H1 (cell line): Measurements from ENCODE around the gene RAP2A. TPM values are rescaled to one million over a fixed set of nuclear protein-coding genes. Genes with fewer than 3 reads are reported as not detected.

ENCODE experiments used
- CTCF ChIA-PET: fragments of 300-600 bp; sonication (Branson Sonifier 250); formaldehyde crosslinking; loops from one replicate; lab custom pipeline; 2021; ENCODE audit not compliant: partially characterized antibody; lab: Charles Lee
- POLR2A ChIA-PET: fragments of 300-600 bp; sonication (Branson Sonifier 250); formaldehyde crosslinking; loops from one replicate; lab custom pipeline; 2021; ENCODE audit warnings: inconsistent platforms; ENCODE audit not compliant: partially characterized antibody; lab: Charles Lee
- DNase-seq, 2 experiments: peaks; one replicate each; pipeline versions ENCODE4 v3.0.0 to v3.0.0-alpha.2; 2010 to 2022; ENCODE audit warnings: low spot score in 2 of 2, low read depth in 1 of 2, mixed read lengths in 1 of 2
- FAIRE-seq: peaks from 2 replicates; lab custom pipeline; 2011; peaks lifted over from hg19 to GRCh38; lab: Jason Lieb, UNC
- H2AFZ ChIP-seq: 2 replicates; pipeline ENCODE4 v1.8.1; 2012; ENCODE audit warnings: low read length, inconsistent platforms
- H2AK5ac ChIP-seq: 2 replicates; pipeline ENCODE4 v1.6.1; 2013; ENCODE audit warnings: low read depth, low read length
- H2BK120ac ChIP-seq: replicated peaks from 2 replicates; pipeline ENCODE3; 2013; ENCODE audit warnings: low read depth, low read length, inconsistent platforms
- H2BK12ac ChIP-seq: 2 replicates; pipeline ENCODE4 v1.6.1; 2013; ENCODE audit warnings: low read depth, low read length
- H2BK15ac ChIP-seq: 2 replicates; pipeline ENCODE4 v1.6.1; 2013; ENCODE audit warnings: low read length
- H2BK20ac ChIP-seq: 2 replicates; pipeline ENCODE4 v1.6.1; 2013; ENCODE audit warnings: low read length
- H2BK5ac ChIP-seq: 2 replicates; pipeline ENCODE4 v1.6.1; 2013; ENCODE audit warnings: low read depth, low read length
- H3K14ac ChIP-seq: 2 replicates; pipeline ENCODE4 v1.6.1; 2013; ENCODE audit warnings: inconsistent platforms; ENCODE audit not compliant: insufficient read length
- H3K18ac ChIP-seq: 2 replicates; pipeline ENCODE4 v1.6.1; 2013; ENCODE audit warnings: low read length; ENCODE audit errors: extremely low read depth
- H3K23ac ChIP-seq: 2 replicates; pipeline ENCODE4 v1.6.1; 2013; ENCODE audit warnings: inconsistent platforms; ENCODE audit not compliant: insufficient read length
- H3K23me2 ChIP-seq: 2 replicates; pipeline ENCODE4 v1.6.1; 2013; ENCODE audit warnings: low read depth, low read length
- H3K27ac ChIP-seq: 2 replicates; pipeline ENCODE4 v1.6.1; 2011; ENCODE audit warnings: low read depth, low read length, inconsistent platforms
- H3K27me3 ChIP-seq, 4 experiments: replicated peaks in 1 of 4; 1 replicate in 1 of 4; 2 replicates in 3 of 4; pipeline versions ENCODE4 v1.6.1 to v1.8.1; 2011 to 2013; ENCODE audit warnings: low read length in 3 of 4, mild to moderate bottlenecking in 3 of 4, inconsistent platforms in 2 of 4, mixed read lengths in 2 of 4, moderate library complexity in 1 of 4; ENCODE audit not compliant: control insufficient read depth in 3 of 4, insufficient read depth in 3 of 4; ENCODE audit errors: extremely low read depth in 1 of 4
- H3K36me3 ChIP-seq, 4 experiments: 2 replicates each; pipeline versions ENCODE4 v1.6.1 to v1.8.1; 2011 to 2013; ENCODE audit warnings: mild to moderate bottlenecking in 4 of 4, low read length in 3 of 4, moderate library complexity in 2 of 4, control low read depth in 1 of 4, inconsistent platforms in 1 of 4; ENCODE audit not compliant: insufficient read depth in 4 of 4, control insufficient read depth in 2 of 4
- H3K4ac ChIP-seq: replicated peaks from 2 replicates; pipeline ENCODE3; 2013; ENCODE audit warnings: low read length, low read depth, mixed read lengths, inconsistent platforms; ENCODE audit not compliant: insufficient read length
- H3K4me1 ChIP-seq, 4 experiments: replicated peaks in 1 of 4; 1 replicate in 1 of 4; 2 replicates in 3 of 4; pipeline versions ENCODE4 v1.6.1 to v1.8.1; 2011 to 2013; ENCODE audit warnings: low read length in 3 of 4, inconsistent platforms in 2 of 4, mixed read lengths in 1 of 4; ENCODE audit not compliant: insufficient read depth in 4 of 4, control insufficient read depth in 3 of 4
- H3K4me2 ChIP-seq, 2 experiments: 2 replicates each; pipeline versions ENCODE4 v1.6.1 to v1.8.1; 2011 to 2013; ENCODE audit warnings: low read depth in 2 of 2, low read length in 2 of 2, control low read depth in 1 of 2, inconsistent platforms in 1 of 2, mild to moderate bottlenecking in 1 of 2; ENCODE audit not compliant: insufficient read depth in 1 of 2
- H3K4me3 ChIP-seq, 4 experiments: fragments of 200-600, 300-600 bp in 1 of 4; sonication (generic), shearing (Covaris generic), sonication (Bioruptor Twin) in 1 of 4; 2 replicates each; pipeline versions ENCODE4 v1.5.1 to v1.8.1; 2011 to 2016; ENCODE audit warnings: low read length in 4 of 4, low read depth in 3 of 4, control low read depth in 2 of 4, inconsistent platforms in 2 of 4, mild to moderate bottlenecking in 2 of 4, mixed read lengths in 1 of 4, moderate library complexity in 1 of 4; ENCODE audit not compliant: insufficient read depth in 2 of 4; ENCODE audit errors: extremely low read depth in 1 of 4
- H3K56ac ChIP-seq: replicated peaks from 2 replicates; pipeline ENCODE3; 2013; ENCODE audit warnings: low read depth, mild to moderate bottlenecking, mixed read lengths, low read length, inconsistent platforms; ENCODE audit not compliant: insufficient read length
- H3K79me1 ChIP-seq: 2 replicates; pipeline ENCODE4 v1.6.1; 2013; ENCODE audit warnings: low read depth, low read length, control low read depth
- H3K79me2 ChIP-seq, 2 experiments: 2 replicates each; pipeline versions ENCODE4 v1.6.1 to v1.8.1; 2012 to 2013; ENCODE audit warnings: low read length in 2 of 2, mild to moderate bottlenecking in 2 of 2, inconsistent platforms in 1 of 2; ENCODE audit not compliant: insufficient read depth in 2 of 2, control insufficient read depth in 1 of 2
- H3K9ac ChIP-seq, 4 experiments: replicated peaks in 1 of 4; 1 replicate in 1 of 4; 2 replicates in 3 of 4; pipeline versions ENCODE4 v1.6.1 to v1.8.1; 2011 to 2013; ENCODE audit warnings: low read depth in 3 of 4, low read length in 3 of 4, control low read depth in 2 of 4, mild to moderate bottlenecking in 2 of 4, moderate library complexity in 2 of 4, inconsistent platforms in 1 of 4; ENCODE audit errors: extremely low read depth in 1 of 4
- H3K9me3 ChIP-seq, 2 experiments: 2 replicates each; pipeline versions ENCODE4 v1.6.1 to v1.8.1; 2012 to 2013; ENCODE audit warnings: mild to moderate bottlenecking in 2 of 2, moderate library complexity in 2 of 2, control low read depth in 1 of 2, inconsistent platforms in 1 of 2, low read depth in 1 of 2, low read length in 1 of 2, mixed read lengths in 1 of 2; ENCODE audit not compliant: insufficient read depth in 2 of 2
- H4K20me1 ChIP-seq, 2 experiments: replicated peaks in 1 of 2; 2 replicates each; pipeline versions ENCODE3 to v1.8.1; 2011 to 2013; ENCODE audit warnings: inconsistent platforms in 2 of 2, low read length in 2 of 2, mild to moderate bottlenecking in 1 of 2; ENCODE audit not compliant: insufficient read depth in 2 of 2, control insufficient read depth in 1 of 2
- H4K5ac ChIP-seq: 2 replicates; pipeline ENCODE4 v1.6.1; 2013; ENCODE audit warnings: low read length, low read depth, mixed read lengths, inconsistent platforms; ENCODE audit not compliant: insufficient read length
- H4K8ac ChIP-seq: 2 replicates; pipeline ENCODE4 v1.8.0; 2013; ENCODE audit warnings: mild to moderate bottlenecking, moderate library complexity, low read length, inconsistent platforms; ENCODE audit not compliant: insufficient read depth; ENCODE audit errors: extremely low read depth
- H4K91ac ChIP-seq: replicated peaks from 2 replicates; pipeline ENCODE3; 2013; ENCODE audit warnings: low read length, mixed read lengths, inconsistent platforms; ENCODE audit not compliant: insufficient read length
- WGBS, 2 experiments: shearing (Covaris generic) in 1 of 2; methylation state at CpG; one replicate each; pipeline versions ENCODE4 v1.1.6 to v1.1.7; 2013 to 2015; ENCODE audit warnings: low lambda C conversion rate in 2 of 2, mixed read lengths in 2 of 2, inconsistent platforms in 1 of 2, low coverage in 1 of 2, missing lambda C conversion rate in 1 of 2; ENCODE audit not compliant: insufficient replicate concordance in 2 of 2, insufficient coverage in 1 of 2, insufficient read length in 1 of 2; ENCODE audit errors: extremely low coverage in 1 of 2, missing lambda C conversion rate in 1 of 2; 5-methylcytosine and 5-hydroxymethylcytosine counted together
- polyA plus RNA-seq, 7 experiments: library from polyadenylated mRNA; depleted of rRNA in 3 of 7; stranded (reverse) in 5 of 7; unstranded in 2 of 7; fragments of >200 nt in 5 of 7; fragments of 200-250 nt in 2 of 7; gene quantifications; 1 replicate in 5 of 7; 2 replicates in 1 of 7; 4 replicates in 1 of 7; pipeline versions ENCODE4 v1.2.1 to v1.2.3, GENCODE V29; 2011 to 2013; ENCODE audit warnings: missing spikeins in 2 of 7, mixed read lengths in 2 of 7
- total RNA-seq: library from RNA; stranded (reverse); fragmentation: NEBNext Ultra II Directional; extraction: Animal tissue kit (Norgen Biotek cat#: 25700); gene quantifications from 2 replicates; pipeline ENCODE4 v1.2.1, GENCODE V29; 2021
- TF ChIP-seq, protein P1 (sequence below), 3 experiments: IDR thresholded peaks; 1 replicate in 2 of 3; 2 replicates in 1 of 3; pipeline versions ENCODE4 v1.5.1 to v1.6.1; 2011; ENCODE audit warnings: low read length in 3 of 3, mild to moderate bottlenecking in 3 of 3, inconsistent platforms in 2 of 3, low read depth in 1 of 3, moderate library complexity in 1 of 3; ENCODE audit not compliant: insufficient read depth in 1 of 3; ENCODE audit errors: control extremely low read depth in 1 of 3

The RAP2A gene
- total and polyA plus RNA-seq, 2 of the 8 experiments (the other 6 are each of a cell fraction or from before 2014, with no cell fraction given), result 8.4 to 43.4 TPM

DNA sequence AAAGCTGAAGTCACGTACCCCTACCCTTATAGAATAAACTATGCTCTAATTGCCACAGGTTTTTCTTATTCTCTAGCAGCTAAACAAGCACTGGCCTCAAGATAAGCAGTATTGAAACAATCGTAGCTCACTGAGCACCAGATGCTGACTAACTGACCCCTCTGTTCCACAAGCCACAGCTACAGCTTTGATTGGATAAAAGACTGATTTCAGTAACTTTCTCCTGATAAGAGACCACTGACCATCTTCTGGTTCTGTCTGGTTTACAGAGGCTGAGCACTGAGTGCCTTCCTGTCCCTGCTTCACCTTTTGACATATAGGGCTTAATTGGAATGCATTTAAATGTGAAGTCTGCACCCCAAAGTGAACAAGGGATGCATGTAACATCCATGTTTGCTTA is 8.4 kb upstream of the RAP2A start:
- no peak overlapping the region for H3K18ac ChIP-seq
- POLR2A ChIA-PET, result no interaction called here
- no peak for FAIRE-seq
- CTCF ChIA-PET, result interaction anchor here (0.9 to 1.2 kb wide), 2 partner anchors 11 to 58 kb away, joined by 3 read pairs; no protein-coding TSS in a partner anchor
- no peak overlapping the region for H3K9ac ChIP-seq
- H2BK5ac ChIP-seq, result no peak overlapping the region
- no peak overlapping the region for H4K5ac ChIP-seq
- H3K4me1 ChIP-seq, result no peaks in the 10 kb centered on the region; a peak in 1 of 7 replicates
- H4K91ac ChIP-seq, result no peak overlapping the region
- no peak overlapping the region for H3K56ac ChIP-seq
- H3K4ac ChIP-seq, result no peak overlapping the region
- H4K20me1 ChIP-seq, result no peaks in the 10 kb centered on the region
- H2AK5ac ChIP-seq, result no peak overlapping the region
- no peaks in the 10 kb centered on the region for H3K23me2 ChIP-seq
- H3K36me3 ChIP-seq, result no peaks in the 10 kb centered on the region
- no peak overlapping the region for H2BK15ac ChIP-seq
- no peak overlapping the region for H3K23ac ChIP-seq
- no peak overlapping the region for H3K4me2 ChIP-seq
- 92% methylated on average over 2 of the region's 2 CpGs; no CpG with 5 or more reads in 1 of the 2 experiments for WGBS, 2 experiments
- no peak overlapping the region for H2BK120ac ChIP-seq
- no peak overlapping the region for H3K14ac ChIP-seq
- peaks cover 0 to 3% of the 10 kb centered on the region in 2 experiments; a peak in 1 of 4 replicates for H3K79me2 ChIP-seq
- DNase-seq, result no peak
- no peak overlapping the region for H3K4me3 ChIP-seq
- H3K27ac ChIP-seq, result no peak overlapping the region
- H3K79me1 ChIP-seq, result no peaks in the 10 kb centered on the region
- H2BK20ac ChIP-seq, result no peak overlapping the region
- no peak overlapping the region for H4K8ac ChIP-seq
- no peak overlapping the region for H2BK12ac ChIP-seq
- H3K9me3 ChIP-seq, result no peaks in the 10 kb centered on the region; a peak in 1 of 4 replicates
- peaks cover 0 to 1% (median 0%) of the 10 kb centered on the region in 4 experiments; a peak in 1 of 7 replicates for H3K27me3 ChIP-seq
- H2AFZ ChIP-seq, result no peak overlapping the region
- TF ChIP-seq, protein P1, sequence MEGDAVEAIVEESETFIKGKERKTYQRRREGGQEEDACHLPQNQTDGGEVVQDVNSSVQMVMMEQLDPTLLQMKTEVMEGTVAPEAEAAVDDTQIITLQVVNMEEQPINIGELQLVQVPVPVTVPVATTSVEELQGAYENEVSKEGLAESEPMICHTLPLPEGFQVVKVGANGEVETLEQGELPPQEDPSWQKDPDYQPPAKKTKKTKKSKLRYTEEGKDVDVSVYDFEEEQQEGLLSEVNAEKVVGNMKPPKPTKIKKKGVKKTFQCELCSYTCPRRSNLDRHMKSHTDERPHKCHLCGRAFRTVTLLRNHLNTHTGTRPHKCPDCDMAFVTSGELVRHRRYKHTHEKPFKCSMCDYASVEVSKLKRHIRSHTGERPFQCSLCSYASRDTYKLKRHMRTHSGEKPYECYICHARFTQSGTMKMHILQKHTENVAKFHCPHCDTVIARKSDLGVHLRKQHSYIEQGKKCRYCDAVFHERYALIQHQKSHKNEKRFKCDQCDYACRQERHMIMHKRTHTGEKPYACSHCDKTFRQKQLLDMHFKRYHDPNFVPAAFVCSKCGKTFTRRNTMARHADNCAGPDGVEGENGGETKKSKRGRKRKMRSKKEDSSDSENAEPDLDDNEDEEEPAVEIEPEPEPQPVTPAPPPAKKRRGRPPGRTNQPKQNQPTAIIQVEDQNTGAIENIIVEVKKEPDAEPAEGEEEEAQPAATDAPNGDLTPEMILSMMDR (IDR thresholded peaks at IDR 0.05; ENCODE audit: control extremely low read depth in 1 of 3, insufficient read depth in 1 of 3, low read depth in 1 of 3, low read length in 3 of 3), result no peak
